B cell (primary cell): Measurements from ENCODE around the gene RFX3. TPM values are rescaled to one million over a fixed set of nuclear protein-coding genes. Genes with fewer than 3 reads are reported as not detected.

Experiments
- ATAC-seq: fragments of 200-7000 bp; cut with Tn5 transposase; one replicate; pipeline ENCODE4 v1.10.0; 2021; ENCODE audit warnings: low read depth, mild to moderate bottlenecking, moderate number of reproducible peaks, moderate library complexity
- CTCF ChIA-PET: fragments of 350-600 bp; sonication (Branson Sonifier 250); formaldehyde crosslinking; loops from one replicate; lab custom pipeline; 2021; ENCODE audit warnings: antibody characterized with exemption, inconsistent platforms; lab: Charles Lee
- POLR2A ChIA-PET: fragments of 350-600 bp; sonication (Branson Sonifier 250); formaldehyde crosslinking; loops from one replicate; lab custom pipeline; 2021; ENCODE audit warnings: antibody characterized with exemption; lab: Charles Lee
- DNase-seq: peaks from one replicate; pipeline ENCODE4 v3.0.0; 2013
- H2AFZ ChIP-seq: 2 replicates; pipeline ENCODE4 v1.6.1; 2012; ENCODE audit warnings: mild to moderate bottlenecking, low read depth, low read length; ENCODE audit not compliant: insufficient read depth, poor library complexity, severe bottlenecking
- H3K27ac ChIP-seq, 2 donors: 1 replicate in 1 of 2; 2 replicates in 1 of 2; pipeline ENCODE4 v1.5.1; 2012 to 2013; ENCODE audit warnings: low read length in 2 of 2, mild to moderate bottlenecking in 2 of 2, moderate library complexity in 1 of 2
- H3K27me3 ChIP-seq, 4 experiments: fragments of 200-600 bp in 1 of 4; sonication (generic) in 1 of 4; replicated peaks in 1 of 4; 1 replicate in 2 of 4; 2 replicates in 2 of 4; pipeline versions ENCODE4 v1.6.1 to v1.7.0; 2013 to 2016; ENCODE audit warnings: low read length in 3 of 4, mild to moderate bottlenecking in 2 of 4, mixed read lengths in 1 of 4, moderate library complexity in 1 of 4; ENCODE audit not compliant: insufficient read depth in 4 of 4, control insufficient read depth in 3 of 4; ENCODE audit errors: control extremely low read depth in 1 of 4
- H3K36me3 ChIP-seq, 2 experiments: replicated peaks in 1 of 2; 1 replicate in 1 of 2; 2 replicates in 1 of 2; pipeline versions ENCODE4 v1.6.1 to v1.7.1; 2013; ENCODE audit warnings: low read length in 1 of 2; ENCODE audit not compliant: insufficient read depth in 2 of 2, control insufficient read depth in 1 of 2; ENCODE audit errors: control extremely low read depth in 1 of 2, extremely low read depth in 1 of 2
- H3K4me1 ChIP-seq, 2 donors: fragments of 200-600 bp in 1 of 2; sonication (generic) in 1 of 2; 1 replicate in 1 of 2; 2 replicates in 1 of 2; pipeline versions ENCODE4 v1.5.1 to v1.6.1; 2013 to 2017; ENCODE audit warnings: low read length in 2 of 2; ENCODE audit not compliant: control insufficient read depth in 2 of 2, insufficient read depth in 2 of 2
- H3K4me2 ChIP-seq: replicated peaks from 2 replicates; pipeline ENCODE3; 2012; ENCODE audit warnings: mild to moderate bottlenecking, low read depth, low read length; ENCODE audit not compliant: poor library complexity, severe bottlenecking
- H3K4me3 ChIP-seq, 5 experiments: fragments of 200-600 bp in 1 of 5; sonication (generic) in 1 of 5; 1 replicate in 3 of 5; 2 replicates in 2 of 5; pipeline versions ENCODE4 v1.5.1 to v1.7.0; 2011 to 2016; ENCODE audit warnings: low read length in 4 of 5, mild to moderate bottlenecking in 4 of 5, low read depth in 2 of 5, control low read depth in 1 of 5, moderate library complexity in 1 of 5; ENCODE audit not compliant: insufficient read depth in 1 of 5; ENCODE audit errors: control extremely low read depth in 1 of 5, extremely low read depth in 1 of 5
- H3K79me2 ChIP-seq: fragments of 200-600 bp; sonication (generic); one replicate; pipeline ENCODE4 v1.6.0; 2016; ENCODE audit warnings: low read length; ENCODE audit not compliant: control insufficient read depth, insufficient read depth
- H3K9ac ChIP-seq: fragments of 200-600 bp; sonication (generic); 2 replicates; pipeline ENCODE4 v1.6.1; 2017; ENCODE audit warnings: mild to moderate bottlenecking, low read length, moderate library complexity
- H3K9me3 ChIP-seq, 3 donors: one replicate each; pipeline versions ENCODE4 v1.6.1 to v1.7.1; 2013; ENCODE audit warnings: low read length in 2 of 3; ENCODE audit not compliant: control insufficient read depth in 2 of 3, insufficient read depth in 1 of 3; ENCODE audit errors: control extremely low read depth in 1 of 3
- H4K20me1 ChIP-seq: 2 replicates; pipeline ENCODE4 v1.6.0; 2012; ENCODE audit warnings: mild to moderate bottlenecking, low read length; ENCODE audit not compliant: insufficient read depth, control insufficient read depth, poor library complexity, severe bottlenecking
- H3K27ac Mint-ChIP-seq: one replicate; pipeline ENCODE4 v1.8.0; 2021; ENCODE audit warnings: mixed read lengths
- H3K27me3 Mint-ChIP-seq: one replicate; pipeline ENCODE4 v1.8.0; 2021; ENCODE audit warnings: mixed read lengths
- H3K4me1 Mint-ChIP-seq: one replicate; pipeline ENCODE4 v1.8.0; 2021; ENCODE audit warnings: mixed read lengths
- H3K4me3 Mint-ChIP-seq: one replicate; pipeline ENCODE4 v1.8.0; 2021; ENCODE audit warnings: mixed read lengths
- H3K9me3 Mint-ChIP-seq: one replicate; pipeline ENCODE4 v1.8.0; 2022; ENCODE audit warnings: mixed read lengths; ENCODE audit not compliant: insufficient read depth
- CTCF ChIP-seq: fragments of 200-600 bp; IDR thresholded peaks from one replicate; pipeline ENCODE4 v1.8.0; 2022; ENCODE audit warnings: antibody characterized with exemption, mild to moderate bottlenecking
- EZH2 ChIP-seq: IDR thresholded peaks from 2 replicates; pipeline ENCODE4 v1.6.1; 2012; ENCODE audit warnings: borderline replicate concordance, low read depth, mild to moderate bottlenecking, moderate library complexity, low read length; ENCODE audit not compliant: insufficient read depth, poor library complexity, severe bottlenecking
- WGBS: methylation state at CpG from one replicate; pipeline ENCODE4 v1.1.5; 2013; ENCODE audit warnings: missing lambda C conversion rate; ENCODE audit not compliant: insufficient coverage; 5-methylcytosine and 5-hydroxymethylcytosine counted together
- intact Hi-C: fragments of 100-400 bp; cut with micrococcal nuclease; formaldehyde crosslinking; loops from one replicate; pipeline ENCODE4 v1.10.0; 2022
- polyA minus RNA-seq: library from RNA; depleted of rRNA, polyadenylated mRNA; stranded (reverse); fragments of >200 nt; gene quantifications from 2 replicates; pipeline ENCODE4 v1.2.3, GENCODE V29; 2012
- polyA plus RNA-seq: library from polyadenylated mRNA; depleted of rRNA; stranded (reverse); fragments of >200 nt; gene quantifications from 2 replicates; pipeline ENCODE4 v1.2.3, GENCODE V29; 2012
- total RNA-seq, 2 donors: library from RNA; stranded (reverse); fragments of 120-200 nt in 1 of 2; gene quantifications; 1 replicate in 1 of 2; 2 replicates in 1 of 2; pipeline versions ENCODE4 v1.2.3 to v1.2.4, GENCODE V29; 2013 to 2022

RFX3 gene
- total RNA-seq (37.2 and 39.1 TPM in 2 replicates), polyA plus RNA-seq (6.1 and 7.8 TPM in 2 replicates), polyA minus RNA-seq (15.3 and 21.1 TPM in 2 replicates)
- 10.0 TPM for total RNA-seq (2013)

- under 1% methylated on average over 24 of the region's 24 CpGs for WGBS
- CTCF ChIA-PET: interaction anchor here (2.2 to 2.4 kb wide), 2 partner anchors 48 to 53 kb away, joined by 14 to 19 read pairs; no protein-coding TSS in a partner anchor
Measured at GRCh38 chr9:3525836-3526164, at the start of gene RFX3. Gene RFX3 (minus strand): TSS chr9:3526001. CDS start chr9:3395588, 130,413 bp downstream.

More at GRCh38 chr9:3525836-3526164, at the start of gene RFX3:
- DNase-seq (peak; percentile 95), ATAC-seq (peak; percentile 67)
- Histone ChIP-seq H2AFZ (peak within 1 kb of the TSS; percentile 83), H3K4me2 (peak within 1 kb of the TSS; percentile 85), H3K27ac (peak within 1 kb of the TSS; percentile 100), H3K27me3 (no peaks in the 10 kb centered on the region), H3K79me2 (peaks cover 67% of the 10 kb centered on the region), H3K4me3 (peak within 1 kb of the TSS; percentile 84 to 99 (median 95)), H3K4me1 (peaks cover 17 to 35% of the 10 kb centered on the region in 2 donors), H3K36me3 (no peaks in the 10 kb centered on the region), H3K9ac (peak within 1 kb of the TSS; percentile 100), H4K20me1 (no peaks in the 10 kb centered on the region), H3K9me3 (no peaks in the 10 kb centered on the region)
- H3K27ac Mint-ChIP-seq: peak within 1 kb of the TSS; percentile 100
- POLR2A ChIA-PET: interaction anchor here (0.9 to 2.9 kb wide), 6 partner anchors 12 to 682 kb away, joined by 3 to 26 read pairs (median 10); partner anchors contain the start of gene PUM3
- no peaks in the 10 kb centered on the region for H3K27me3 Mint-ChIP-seq
- peaks cover 48% of the 10 kb centered on the region for H3K4me1 Mint-ChIP-seq
- no peaks in the 10 kb centered on the region for H3K9me3 Mint-ChIP-seq
- TF ChIP-seq EZH2 (no peak), CTCF (no peak)
- intact Hi-C loops: loop anchor here (1.0 to 5.0 kb wide), 4 partner anchors 127 to 1912 kb away; partner anchors contain the start of genes PLGRKT, PUM3 and RCL1
- H3K4me3 Mint-ChIP-seq: peak within 1 kb of the TSS; percentile 100
